Mesothelial cell of epicardium (in vitro differentiated cells): Measurements from ENCODE around the gene ARNT2. TPM values are rescaled to one million over a fixed set of nuclear protein-coding genes. Genes with fewer than 3 reads are reported as not detected.

ENCODE experiments used
- DNase-seq, 2 experiments: peaks; one replicate each; pipeline ENCODE4 v3.0.0; 2021; ENCODE audit warnings: low spot score in 2 of 2; ENCODE audit not compliant: unreplicated experiment in 2 of 2
- H3K27ac Mint-ChIP-seq: 2 replicates; pipeline ENCODE4 v1.8.0; 2021; ENCODE audit warnings: mixed read lengths
- H3K27me3 Mint-ChIP-seq: 2 replicates; pipeline ENCODE4 v1.8.0; 2021; ENCODE audit warnings: low read depth, mixed read lengths
- H3K36me3 Mint-ChIP-seq: 2 replicates; pipeline ENCODE4 v1.8.0; 2021; ENCODE audit warnings: mixed read lengths
- H3K4me1 Mint-ChIP-seq: 2 replicates; pipeline ENCODE4 v1.8.0; 2021; ENCODE audit warnings: mixed read lengths
- H3K4me3 Mint-ChIP-seq: 2 replicates; pipeline ENCODE4 v1.8.0; 2021; ENCODE audit warnings: mild to moderate bottlenecking, moderate library complexity, mixed read lengths
- H3K9me3 Mint-ChIP-seq: 2 replicates; pipeline ENCODE4 v1.8.0; 2021; ENCODE audit warnings: mixed read lengths
- CTCF ChIP-seq: fragments of 200-600 bp; sonication (generic); IDR thresholded peaks from one replicate; pipeline ENCODE4 v1.5.0; 2021; ENCODE audit warnings: antibody characterized with exemption; ENCODE audit not compliant: unreplicated experiment
- total RNA-seq: library from RNA; stranded (reverse); gene quantifications from 3 replicates; pipeline ENCODE4 v1.2.1, GENCODE V29; 2021

Gene ARNT2
- total RNA-seq, 1 donor from 2014 or later, result 20.2 TPM

GRCh38 chr15:80530737-80531365 is 126.7 kb downstream of the ARNT2 start:
- Mint-ChIP-seq H3K27me3 (no peaks in the 10 kb centered on the region), H3K4me1 (no peaks in the 10 kb centered on the region), H3K9me3 (peaks cover 29% of the 10 kb centered on the region), H3K36me3 (peaks cover 38% of the 10 kb centered on the region), H3K27ac (no peak overlapping the region), H3K4me3 (no peak overlapping the region)
- no peak for TF ChIP-seq CTCF
- no peak for DNase-seq

DNA sequence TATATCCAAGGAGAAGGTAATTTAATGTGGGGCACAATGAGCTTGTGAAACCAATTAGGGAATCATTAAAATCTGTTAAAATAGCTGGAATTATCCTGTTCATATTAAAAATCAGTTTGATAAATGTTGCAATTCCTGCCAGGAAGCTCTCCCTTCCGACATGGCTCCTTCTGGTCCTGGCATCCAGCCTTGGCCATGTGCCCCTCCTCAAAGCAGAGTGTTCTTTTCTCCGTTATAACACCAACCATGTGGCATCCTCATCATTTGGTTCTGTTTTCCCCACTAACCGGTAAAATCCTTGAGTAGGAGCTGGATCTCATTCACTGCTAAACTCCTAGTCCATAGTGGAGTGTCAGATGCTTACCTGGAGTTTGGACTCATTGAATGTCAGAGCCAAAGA is 127.2 kb downstream of the ARNT2 start:
- TF ChIP-seq CTCF, result no peak
- Mint-ChIP-seq H3K27ac (no peak overlapping the region), H3K4me1 (no peaks in the 10 kb centered on the region), H3K36me3 (peaks cover 37% of the 10 kb centered on the region), H3K27me3 (no peaks in the 10 kb centered on the region), H3K9me3 (peaks cover 30% of the 10 kb centered on the region), H3K4me3 (no peak overlapping the region)
- no peak for DNase-seq

- no peak for DNase-seq
- Mint-ChIP-seq H3K9me3 (peaks cover 30% of the 10 kb centered on the region), H3K27ac (no peak overlapping the region), H3K4me3 (no peak overlapping the region), H3K36me3 (peaks cover 35% of the 10 kb centered on the region), H3K4me1 (no peaks in the 10 kb centered on the region), H3K27me3 (no peaks in the 10 kb centered on the region)
- TF ChIP-seq CTCF, result no peak
Observed at GRCh38 chr15:80531796-80532195, 127.6 kb downstream of the ARNT2 start.

DNA sequence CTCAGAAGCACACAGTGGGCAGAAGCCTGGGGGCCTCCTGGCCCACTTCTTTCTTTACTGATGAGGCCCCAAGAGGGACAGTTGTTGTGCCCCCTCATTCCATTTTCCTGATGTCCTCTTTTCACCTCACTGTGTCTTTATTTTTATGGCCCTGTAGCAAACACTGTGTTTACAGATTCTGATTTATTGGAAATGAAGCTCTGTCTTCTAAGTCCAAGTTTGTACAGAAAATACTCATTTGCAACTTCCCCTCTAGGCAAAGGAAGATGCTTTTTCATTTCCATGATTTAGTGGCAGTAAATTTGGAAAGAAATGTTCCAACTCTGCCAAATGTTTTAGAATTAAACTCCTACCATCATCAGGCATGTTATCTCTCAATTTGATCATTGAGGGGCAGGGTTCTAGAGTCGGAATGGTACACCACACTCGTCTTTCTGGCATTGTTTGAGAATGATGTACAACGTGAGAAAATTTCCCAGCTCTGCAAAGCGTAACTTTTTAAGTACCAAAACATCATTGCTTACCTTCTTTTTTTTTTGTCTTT is 129.7 kb downstream of the ARNT2 start:
- Mint-ChIP-seq H3K27me3 (no peaks in the 10 kb centered on the region), H3K9me3 (peaks cover 30% of the 10 kb centered on the region), H3K4me3 (no peak overlapping the region), H3K27ac (no peak overlapping the region), H3K36me3 (peaks cover 33% of the 10 kb centered on the region), H3K4me1 (no peaks in the 10 kb centered on the region)
- no peak for DNase-seq
- no peak for TF ChIP-seq CTCF

DNA sequence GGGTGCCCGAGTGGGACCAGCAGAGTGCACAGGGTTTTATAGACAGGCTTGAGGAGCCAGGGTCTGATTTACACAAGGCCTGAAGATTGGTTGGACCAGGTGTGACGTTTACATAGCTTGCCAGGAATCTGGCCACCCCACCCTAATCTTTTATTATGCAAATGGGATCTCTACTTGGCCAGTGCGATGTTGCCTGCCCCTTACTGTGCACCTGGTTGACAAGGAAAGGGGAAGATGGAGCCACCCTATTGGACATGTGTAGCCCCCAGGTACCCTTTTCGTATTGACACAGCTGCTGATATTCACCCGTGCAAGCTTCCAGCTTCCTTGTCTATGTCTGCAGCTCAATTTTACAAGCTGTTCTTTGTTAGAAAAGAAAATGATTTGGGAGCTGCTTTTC is 132.0 kb downstream of the ARNT2 start:
- no peak for DNase-seq
- no peaks in the 10 kb centered on the region for H3K4me1 Mint-ChIP-seq
- H3K9me3 Mint-ChIP-seq, result peaks cover 34% of the 10 kb centered on the region
- TF ChIP-seq CTCF, result no peak
- no peak overlapping the region for H3K4me3 Mint-ChIP-seq
- H3K36me3 Mint-ChIP-seq, result peaks cover 36% of the 10 kb centered on the region
- H3K27me3 Mint-ChIP-seq, result no peaks in the 10 kb centered on the region
- H3K27ac Mint-ChIP-seq, result no peak overlapping the region
